ENCODE results near the gene MAPK8IP2.

MAPK8IP2 gene

GRCh38 chr22:50600538-50600937, at the start of gene MAPK8IP2:
TSS of gene MAPK8IP2 (plus strand) at chr22:50600793. CDS start at chr22:50600819, 26 bp downstream.
- DNase-seq: no peak

GRCh38 chr22:50551160-50551752, 49.3 kb upstream of the MAPK8IP2 start:
- no peak for DNase-seq

GRCh38 chr22:50553310-50553709, 47.3 kb upstream of the MAPK8IP2 start:
- DNase-seq: no peak

GRCh38 chr22:50556703-50557102, 43.9 kb upstream of the MAPK8IP2 start:
- DNase-seq: no peak

- DNase-seq: no peak
These were observed 40.6 kb upstream of the MAPK8IP2 start for GRCh38 chr22:50560034-50560433.

GRCh38 chr22:50561401-50562358, 38.9 kb upstream of the MAPK8IP2 start:
- DNase-seq: no peak

GRCh38 chr22:50562523-50563412, 37.8 kb upstream of the MAPK8IP2 start, which contains the start of gene SYCE3:
TSS of gene SYCE3 (minus strand) at chr22:50562919. CDS start at chr22:50556405, 6,514 bp downstream.
- peak; percentile 94 to 97 (median 95) for DNase-seq

- no peak for DNase-seq
These were observed 37.0 kb upstream of the MAPK8IP2 start for GRCh38 chr22:50563413-50564160.

- DNase-seq: no peak
These were observed 36.3 kb upstream of the MAPK8IP2 start for GRCh38 chr22:50564289-50564688.

GRCh38 chr22:50567721-50568252, 32.8 kb upstream of the MAPK8IP2 start:
- no peak for DNase-seq

- no peak for DNase-seq
These were observed 32.0 kb upstream of the MAPK8IP2 start for GRCh38 chr22:50568626-50569025.

- no peak for DNase-seq
These were observed 31.5 kb upstream of the MAPK8IP2 start for GRCh38 chr22:50569041-50569459.

- no peak for DNase-seq
These were observed 30.6 kb upstream of the MAPK8IP2 start for GRCh38 chr22:50569896-50570535.

GRCh38 chr22:50570861-50571260, 29.7 kb upstream of the MAPK8IP2 start:
- DNase-seq: no peak

GRCh38 chr22:50571264-50572175, 29.1 kb upstream of the MAPK8IP2 start:
- no peak for DNase-seq

- DNase-seq: no peak
These were observed 27.6 kb upstream of the MAPK8IP2 start for GRCh38 chr22:50572965-50573364.

GRCh38 chr22:50573491-50574382, 26.9 kb upstream of the MAPK8IP2 start:
- DNase-seq: no peak

- no peak for DNase-seq
These were observed 26.2 kb upstream of the MAPK8IP2 start for GRCh38 chr22:50574383-50574755.

- no peak for DNase-seq
These were observed 25.1 kb upstream of the MAPK8IP2 start for GRCh38 chr22:50575426-50575941.

Data from activated CD4-positive, CD25-positive, alpha-beta regulatory T cell (primary cell).